HG03039 (cell line): ENCODE results near the gene PID1.

Experiments
- ATAC-seq: cut with Tn5 transposase; IDR thresholded peaks from one replicate; pipeline ENCODE4 v1.9.1; 2021; ENCODE audit warnings: mild to moderate bottlenecking, moderate library complexity; ENCODE audit not compliant: unreplicated experiment

Gene PID1

GRCh38 chr2:229127471-229127870 lies 143.6 kb downstream of the PID1 start:
- no peak for ATAC-seq

GRCh38 chr2:229126066-229126465 lies 145.0 kb downstream of the PID1 start:
- no peak for ATAC-seq

- ATAC-seq: no peak
These were observed 147.0 kb downstream of the PID1 start for GRCh38 chr2:229124136-229124535.

DNA sequence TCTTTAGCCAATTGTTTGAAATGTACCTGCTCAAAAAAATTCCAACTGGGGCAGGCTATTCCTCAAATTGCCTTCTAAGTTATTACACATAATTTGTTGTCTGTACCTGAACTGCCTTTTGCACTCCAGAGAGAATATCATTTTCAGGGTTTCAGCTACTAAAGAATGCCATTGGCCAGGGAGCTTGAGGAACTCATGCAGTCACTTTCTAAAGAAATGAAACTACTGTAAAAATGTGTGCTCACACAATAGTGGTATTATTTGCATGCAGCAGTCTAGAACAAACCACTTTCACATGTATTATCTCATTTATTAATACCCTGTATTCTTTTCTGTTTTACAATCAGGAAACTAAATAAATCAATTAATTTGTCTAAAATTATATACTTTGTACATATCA lies 152.2 kb downstream of the PID1 start:
- peak; percentile 61 for ATAC-seq

GRCh38 chr2:229118336-229118735 lies 152.8 kb downstream of the PID1 start:
- no peak for ATAC-seq

DNA sequence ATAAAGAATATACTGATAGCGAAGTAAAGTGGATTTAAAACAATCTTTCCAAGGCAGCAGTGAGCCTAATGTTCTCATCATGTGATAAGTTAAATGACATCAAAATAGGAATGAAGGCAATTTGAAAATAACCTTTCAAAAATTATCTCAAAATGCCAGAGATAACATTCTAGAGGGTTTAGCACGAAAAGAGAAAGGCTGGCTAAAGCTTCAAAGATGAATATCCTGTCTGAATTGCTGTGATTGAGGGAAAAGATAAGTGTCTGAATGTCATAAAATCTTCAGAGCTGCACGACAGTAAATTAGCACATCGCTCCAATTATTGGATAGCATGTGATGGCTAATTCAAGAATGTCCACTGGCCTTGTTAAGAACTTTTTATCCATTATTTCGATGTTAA lies 159.3 kb downstream of the PID1 start:
- no peak for ATAC-seq

DNA sequence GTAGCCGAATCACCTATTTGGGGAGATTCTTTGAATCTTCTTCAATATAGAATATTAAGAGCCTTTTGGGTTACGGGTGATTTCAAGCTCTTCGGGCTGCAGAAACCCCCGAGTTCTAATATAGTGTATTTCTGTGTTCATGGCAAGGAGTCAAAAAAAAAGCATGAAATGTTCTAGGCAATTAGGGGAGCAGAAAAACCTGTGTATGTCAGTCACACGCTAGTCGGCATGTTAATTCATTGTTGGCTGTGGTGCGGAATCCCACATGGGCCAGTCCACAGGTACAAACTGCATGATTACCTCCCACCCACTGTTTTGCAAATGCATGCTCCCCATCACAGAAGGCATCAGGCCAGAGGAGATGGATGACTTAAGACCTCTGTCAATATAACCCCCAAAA lies 161.9 kb downstream of the PID1 start:
- ATAC-seq: no peak

DNA sequence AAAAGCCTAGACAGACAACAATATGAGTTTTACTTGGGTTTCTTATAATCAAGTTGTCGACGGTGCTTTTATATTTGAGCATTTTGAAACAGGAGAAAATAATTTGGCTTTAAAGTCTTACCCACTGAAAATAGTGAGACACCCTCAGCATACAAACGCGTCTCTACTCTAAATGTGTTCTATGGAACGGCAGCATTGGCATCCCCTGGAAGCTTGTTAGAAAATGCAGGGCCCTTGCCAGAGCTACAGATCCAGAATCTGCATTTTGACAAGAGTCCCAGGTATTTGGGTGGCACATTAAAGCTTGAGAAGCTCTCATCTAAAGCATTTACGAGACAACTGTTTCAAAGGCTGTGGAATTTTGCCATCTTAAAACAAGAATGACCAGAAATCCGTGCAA lies 163.5 kb downstream of the PID1 start:
- ATAC-seq: no peak

DNA sequence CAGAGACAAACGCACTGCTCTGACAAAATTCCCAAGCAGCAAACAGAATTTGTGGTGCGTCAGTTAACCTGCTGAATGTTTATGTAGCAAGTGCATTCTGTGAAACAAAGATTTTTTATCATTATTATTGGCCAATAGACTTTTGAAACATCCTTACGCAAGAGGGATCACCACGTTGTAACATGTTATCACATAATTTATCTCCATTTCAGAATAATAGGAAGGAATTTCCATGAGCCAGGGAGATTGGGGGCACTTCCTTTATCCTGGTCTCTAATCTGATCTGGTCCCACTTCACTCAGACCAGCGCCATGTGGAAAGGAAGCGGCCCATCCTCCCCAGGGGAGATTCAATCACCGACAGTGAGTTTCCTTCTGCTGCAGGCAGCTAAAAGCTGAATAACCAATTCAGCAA lies 166.1 kb downstream of the PID1 start:
- ATAC-seq: no peak

GRCh38 chr2:229104025-229104424 lies 167.1 kb downstream of the PID1 start:
- no peak for ATAC-seq

DNA sequence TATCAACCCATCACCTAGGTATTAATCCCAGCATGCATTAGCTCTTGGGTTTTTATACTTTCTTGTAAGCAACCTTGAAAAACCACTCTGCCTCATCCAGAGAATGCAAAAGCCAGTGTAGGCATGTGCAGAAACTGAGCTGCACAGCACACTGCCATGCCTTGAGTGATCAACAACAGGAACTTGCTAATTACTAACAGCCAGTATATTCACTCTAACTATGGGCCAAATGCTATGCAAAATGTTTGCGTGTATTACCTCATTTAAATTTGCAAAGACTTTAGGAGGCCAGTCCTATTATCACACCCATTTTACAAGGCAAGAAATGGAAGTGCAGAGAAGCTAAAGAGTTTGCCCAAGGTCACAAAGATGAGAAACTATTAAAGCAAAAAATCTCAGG lies 169.8 kb downstream of the PID1 start:
- no peak for ATAC-seq

DNA sequence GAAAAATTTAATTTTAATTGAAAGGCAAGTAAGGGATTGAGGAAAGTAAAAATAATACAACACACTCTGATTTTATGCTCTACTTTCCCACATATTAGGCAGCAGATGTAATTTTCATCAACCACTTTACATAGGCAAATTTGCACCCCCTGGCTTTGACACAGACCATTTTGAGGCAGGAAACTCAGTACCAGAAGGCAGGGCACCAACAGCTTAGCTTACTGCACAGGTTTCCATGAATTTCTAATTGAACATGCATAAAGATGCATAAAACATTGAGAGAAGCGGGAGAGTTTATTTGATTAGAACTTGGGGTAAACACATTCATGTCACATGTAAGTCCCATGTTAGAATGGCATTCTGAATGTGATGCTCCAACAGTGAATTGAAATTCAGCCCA lies 171.9 kb downstream of the PID1 start:
- ATAC-seq: no peak

DNA sequence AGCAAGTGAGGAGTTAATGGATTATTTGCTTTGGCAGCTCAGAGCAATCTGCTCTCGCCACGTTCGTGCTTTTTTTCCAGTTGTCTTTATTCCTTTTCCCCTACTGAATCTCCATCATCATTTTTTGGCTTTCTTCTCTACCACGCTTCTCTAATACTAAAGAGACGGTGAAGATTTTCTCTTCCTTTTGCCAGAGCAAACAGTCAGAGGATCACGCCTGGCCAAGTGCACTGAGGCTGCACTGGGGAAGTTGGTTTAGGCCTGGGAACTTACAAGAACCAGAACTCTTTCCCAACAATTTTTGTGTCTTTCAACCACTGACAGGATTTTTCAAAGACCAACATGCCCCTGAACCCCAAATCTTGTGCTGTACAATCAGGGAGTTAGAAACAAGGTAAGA lies 172.3 kb downstream of the PID1 start:
- no peak for ATAC-seq

DNA sequence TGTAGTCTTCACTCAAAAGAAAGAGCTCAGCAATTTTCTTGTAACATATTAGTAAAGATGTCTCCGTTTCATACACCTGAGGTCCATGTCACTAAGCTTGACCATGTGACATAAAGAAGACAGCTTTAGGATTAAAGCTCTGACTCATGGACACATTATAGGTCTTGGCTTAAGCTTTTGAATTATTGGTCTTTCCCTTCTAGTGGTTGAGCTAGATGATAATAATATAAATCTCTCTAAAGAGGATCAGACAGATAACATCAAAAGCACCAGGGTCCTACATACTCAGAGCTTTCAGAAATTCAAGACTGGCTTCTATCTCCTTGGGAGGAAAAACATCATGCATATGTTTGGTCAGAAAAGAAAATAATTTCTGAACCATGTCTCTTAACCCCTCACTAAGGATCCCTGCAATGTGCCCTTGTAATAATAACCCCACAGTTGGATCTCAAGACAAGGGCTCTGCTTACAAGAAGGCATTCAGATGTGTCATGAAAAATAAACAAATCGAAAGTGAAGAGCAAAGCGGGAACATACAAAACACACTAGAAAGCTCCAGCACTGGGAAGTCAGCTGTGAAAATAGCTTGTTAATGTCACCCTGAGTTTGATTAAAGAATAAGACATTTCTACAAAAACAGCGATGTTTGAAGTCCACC lies 174.5 kb downstream of the PID1 start:
- no peak for ATAC-seq

DNA sequence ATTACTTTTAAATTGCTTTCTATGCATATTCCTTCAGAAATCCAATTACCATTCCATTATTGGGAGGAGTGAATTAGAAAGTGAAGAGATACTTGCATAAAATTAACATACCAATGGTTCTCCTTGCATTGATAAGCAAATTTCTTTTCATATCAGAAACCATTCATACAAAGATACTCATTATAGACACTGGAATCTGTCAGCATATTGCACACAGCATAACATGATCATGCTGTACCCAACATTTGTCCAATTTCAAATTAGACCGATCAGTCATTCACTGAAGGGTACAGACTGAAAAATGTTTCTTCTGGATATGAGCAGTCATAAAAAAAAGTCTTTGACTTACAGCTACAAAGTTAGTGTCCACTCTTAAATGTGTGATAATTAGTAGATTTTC lies 175.6 kb downstream of the PID1 start:
- ATAC-seq: no peak

DNA sequence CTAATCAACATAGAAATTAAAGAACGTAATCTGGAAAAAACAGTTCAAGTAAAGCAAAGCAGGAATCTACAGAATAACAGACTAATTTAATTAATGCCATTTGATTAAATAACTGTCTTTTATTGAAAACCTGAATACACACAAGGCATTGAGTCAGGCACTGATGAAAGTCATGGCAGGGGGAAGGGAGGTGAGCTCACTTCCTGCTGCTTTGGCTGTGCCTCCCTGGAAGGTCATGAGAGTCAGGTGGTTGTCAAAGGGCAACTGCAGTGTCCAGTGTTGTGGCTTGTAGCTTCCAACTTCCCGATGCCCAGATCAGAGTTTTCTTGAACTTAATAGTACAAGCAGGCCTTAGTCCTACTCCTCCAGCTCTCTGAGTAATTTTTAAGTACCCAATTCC lies 180.9 kb downstream of the PID1 start:
- no peak for ATAC-seq

DNA sequence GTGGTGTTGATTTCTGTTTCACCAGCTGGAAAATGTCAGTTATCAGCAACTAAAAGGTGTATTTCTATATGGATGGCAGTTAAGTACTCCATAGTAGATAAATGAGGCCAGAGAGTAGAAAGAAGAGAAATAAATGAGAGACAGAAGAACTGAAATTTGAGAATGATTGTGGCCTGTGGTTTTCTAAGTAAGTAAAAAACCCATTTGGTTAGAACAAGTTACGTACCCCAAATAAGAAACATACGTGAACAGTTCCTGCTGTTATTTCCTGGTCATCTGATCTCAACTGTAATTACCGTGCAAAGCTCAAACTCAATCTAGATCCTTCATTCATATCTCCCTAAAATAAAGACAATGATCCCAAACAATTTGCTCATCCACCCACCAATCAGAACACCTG lies 181.3 kb downstream of the PID1 start:
- no peak for ATAC-seq

GRCh38 chr2:229088966-229089700 lies 182.0 kb downstream of the PID1 start:
- ATAC-seq: no peak

- no peak for ATAC-seq
These were observed 182.6 kb downstream of the PID1 start for GRCh38 chr2:229088517-229088913.

GRCh38 chr2:229087843-229088516 lies 183.1 kb downstream of the PID1 start:
- no peak for ATAC-seq

GRCh38 chr2:229087267-229087666 lies 183.8 kb downstream of the PID1 start:
- no peak for ATAC-seq

DNA sequence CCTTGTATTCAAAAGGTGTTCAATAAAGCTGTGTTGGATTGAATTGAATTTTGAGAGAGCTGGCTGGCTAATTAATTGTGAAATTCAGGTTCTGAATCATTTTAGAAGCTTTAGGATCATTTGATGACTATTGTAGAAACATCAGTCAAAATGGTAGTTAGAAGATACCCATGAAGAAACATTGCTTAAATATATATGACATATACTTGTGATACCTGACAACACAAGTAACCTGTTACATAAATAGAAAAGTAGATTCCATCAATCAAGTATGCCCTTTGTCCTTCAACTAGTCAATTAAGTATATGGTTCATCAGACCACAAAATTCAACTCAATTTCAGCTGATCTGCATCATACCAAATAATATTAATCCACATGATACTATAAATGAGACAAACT lies 185.6 kb downstream of the PID1 start:
- ATAC-seq: no peak
